ENCODE measurements around the gene WASL.

Gene WASL

GRCh38 chr7:123719197-123719721 lies 29.5 kb downstream of the WASL start:
- ChIA-PET CTCF (interaction anchor here (1.2 to 1.3 kb wide), 2 partner anchors 10 to 15 kb away, joined by 3 read pairs; no protein-coding TSS in a partner anchor), POLR2A (no interaction called here)
- no peak for DNase-seq (ENCODE audit: extremely low spot score)
- no peak for TF ChIP-seq CTCF (IDR thresholded peaks at IDR 0.05; ENCODE audit: control extremely low read depth, extremely low read depth, low read depth, missing control alignments)

DNA sequence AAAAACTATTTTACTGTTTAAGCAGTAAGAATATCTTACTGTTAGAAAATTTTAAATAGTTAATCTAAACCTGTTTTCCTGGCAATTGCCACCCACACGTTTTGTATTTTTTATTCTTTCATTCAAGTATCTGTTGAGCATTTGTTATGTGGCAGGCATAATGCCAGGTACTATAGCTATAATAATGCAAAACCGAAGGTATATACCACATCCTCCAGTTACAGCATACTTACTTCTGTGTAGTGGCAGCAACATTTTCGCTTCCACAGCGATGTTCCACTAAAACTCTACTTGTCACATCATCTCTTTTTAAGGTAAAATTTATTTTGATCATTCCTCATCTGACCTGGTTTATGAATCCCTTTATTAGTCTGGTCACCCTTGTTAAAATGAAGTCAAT lies 30.0 kb downstream of the WASL start:
- TF ChIP-seq CTCF (IDR thresholded peaks at IDR 0.05; ENCODE audit: control extremely low read depth, extremely low read depth, low read depth, missing control alignments): no peak
- CTCF ChIA-PET: interaction anchor here (1.2 to 3.1 kb wide), 3 partner anchors 8 to 15 kb away, joined by 3 to 12 read pairs (median 3); no protein-coding TSS in a partner anchor
- POLR2A ChIA-PET: no interaction called here
- DNase-seq (ENCODE audit: extremely low spot score): no peak

- TF ChIP-seq CTCF (IDR thresholded peaks at IDR 0.05; ENCODE audit: control extremely low read depth, extremely low read depth, low read depth, missing control alignments): no peak
- CTCF ChIA-PET: interaction anchor here (1.3 to 3.1 kb wide), 8 partner anchors 8 to 62 kb away, joined by 3 to 12 read pairs (median 6); no protein-coding TSS in a partner anchor
Measured at GRCh38 chr7:123717689-123718088, 31.1 kb downstream of the WASL start.

GRCh38 chr7:123716877-123717276 lies 31.9 kb downstream of the WASL start:
- POLR2A ChIA-PET: no interaction called here
- no peak for DNase-seq (ENCODE audit: extremely low spot score)
- no peak for TF ChIP-seq CTCF (IDR thresholded peaks at IDR 0.05; ENCODE audit: control extremely low read depth, extremely low read depth, low read depth, missing control alignments)
- CTCF ChIA-PET: interaction anchor here (1.3 to 3.1 kb wide), 10 partner anchors 8 to 62 kb away, joined by 3 to 12 read pairs (median 6); partner anchors contain the start of gene WASL

More at GRCh38 chr7:123717689-123718088, 31.1 kb downstream of the WASL start:
- POLR2A ChIA-PET: no interaction called here
- no peak for DNase-seq (ENCODE audit: extremely low spot score)

GRCh38 chr7:123715799-123716198 lies 33.0 kb downstream of the WASL start:
- ChIA-PET POLR2A (no interaction called here), CTCF (interaction anchor here (1.5 to 3.1 kb wide), 4 partner anchors 9 to 34 kb away, joined by 4 to 12 read pairs (median 6); partner anchors contain the start of gene WASL)
- TF ChIP-seq CTCF (IDR thresholded peaks at IDR 0.05; ENCODE audit: control extremely low read depth, extremely low read depth, low read depth, missing control alignments): no peak
- DNase-seq (ENCODE audit: extremely low spot score): no peak

- ChIA-PET POLR2A (no interaction called here), CTCF (interaction anchor here (1.7 kb wide), 1 partner anchor 14 kb away, joined by 5 read pairs; no protein-coding TSS in a partner anchor)
- no peak for TF ChIP-seq CTCF (IDR thresholded peaks at IDR 0.05; ENCODE audit: control extremely low read depth, extremely low read depth, low read depth, missing control alignments)
- no peak for DNase-seq (ENCODE audit: extremely low spot score)
Measured at GRCh38 chr7:123715198-123715597, 33.6 kb downstream of the WASL start.

All from GM10248 (cell line).